GM18907 (cell line): ENCODE data around the gene FXYD7.
"Not testable (repeated sequence)": the region's sequence is repeated elsewhere in the genome, so short reads cannot be mapped to it uniquely, and the experiment has no call there.

Source experiments
- ATAC-seq: cut with Tn5 transposase; IDR thresholded peaks from one replicate; pipeline ENCODE4 v1.9.1; 2021; ENCODE audit warnings: mild to moderate bottlenecking, moderate library complexity; ENCODE audit not compliant: unreplicated experiment

FXYD7 gene, protein sequence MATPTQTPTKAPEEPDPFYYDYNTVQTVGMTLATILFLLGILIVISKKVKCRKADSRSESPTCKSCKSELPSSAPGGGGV

GRCh38 chr19:35143231-35143715, at the start of gene FXYD7:
Gene FXYD7 (plus strand): TSS chr19:35143255. CDS start chr19:35143334, 79 bp downstream.
- no peak for ATAC-seq

DNA sequence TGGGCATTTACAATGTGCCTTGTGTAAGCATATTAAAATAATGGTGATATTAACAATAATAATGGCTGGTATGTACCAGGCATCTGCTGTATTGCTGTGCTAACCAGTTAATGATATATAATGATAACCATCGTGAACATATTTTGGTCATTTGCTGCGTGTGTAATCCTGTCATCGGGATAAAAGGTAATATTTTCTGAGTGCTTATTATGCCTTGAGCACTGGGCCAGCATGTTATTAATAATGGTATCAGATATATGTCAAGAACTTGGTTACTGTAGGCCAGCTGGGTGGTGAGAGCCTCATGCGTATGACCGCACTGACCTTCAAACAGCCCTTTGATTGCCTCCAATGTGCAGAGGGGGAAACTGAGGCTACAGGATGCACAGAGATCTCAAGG, 49.6 kb upstream of the FXYD7 start:
- ATAC-seq, result no peak

- ATAC-seq, result no peak
These were observed 49.0 kb upstream of the FXYD7 start for GRCh38 chr19:35093941-35094647.

DNA sequence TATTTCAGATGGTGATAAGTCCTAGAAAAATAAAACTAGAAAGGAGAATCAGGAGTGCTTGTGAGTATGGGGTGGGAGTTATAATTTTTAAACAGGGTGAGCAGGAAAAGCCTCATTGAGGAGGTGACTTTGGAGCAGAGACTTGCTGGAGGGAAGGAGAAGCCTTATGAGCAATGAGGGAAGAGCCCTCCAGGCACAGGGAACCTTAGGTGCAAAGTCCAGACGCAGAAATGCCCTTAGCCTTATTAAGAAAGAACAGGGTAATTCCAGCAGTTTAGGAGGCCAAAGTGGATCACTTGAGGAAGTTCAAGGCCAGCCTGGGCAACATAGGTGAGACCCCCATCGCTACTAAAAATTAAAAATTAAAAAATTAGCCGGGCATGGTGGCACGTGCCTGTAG, 48.4 kb upstream of the FXYD7 start:
- ATAC-seq, result no peak

GRCh38 chr19:35095667-35096368, 47.2 kb upstream of the FXYD7 start:
- no peak for ATAC-seq

GRCh38 chr19:35098413-35099049, 44.5 kb upstream of the FXYD7 start:
- no peak for ATAC-seq

DNA sequence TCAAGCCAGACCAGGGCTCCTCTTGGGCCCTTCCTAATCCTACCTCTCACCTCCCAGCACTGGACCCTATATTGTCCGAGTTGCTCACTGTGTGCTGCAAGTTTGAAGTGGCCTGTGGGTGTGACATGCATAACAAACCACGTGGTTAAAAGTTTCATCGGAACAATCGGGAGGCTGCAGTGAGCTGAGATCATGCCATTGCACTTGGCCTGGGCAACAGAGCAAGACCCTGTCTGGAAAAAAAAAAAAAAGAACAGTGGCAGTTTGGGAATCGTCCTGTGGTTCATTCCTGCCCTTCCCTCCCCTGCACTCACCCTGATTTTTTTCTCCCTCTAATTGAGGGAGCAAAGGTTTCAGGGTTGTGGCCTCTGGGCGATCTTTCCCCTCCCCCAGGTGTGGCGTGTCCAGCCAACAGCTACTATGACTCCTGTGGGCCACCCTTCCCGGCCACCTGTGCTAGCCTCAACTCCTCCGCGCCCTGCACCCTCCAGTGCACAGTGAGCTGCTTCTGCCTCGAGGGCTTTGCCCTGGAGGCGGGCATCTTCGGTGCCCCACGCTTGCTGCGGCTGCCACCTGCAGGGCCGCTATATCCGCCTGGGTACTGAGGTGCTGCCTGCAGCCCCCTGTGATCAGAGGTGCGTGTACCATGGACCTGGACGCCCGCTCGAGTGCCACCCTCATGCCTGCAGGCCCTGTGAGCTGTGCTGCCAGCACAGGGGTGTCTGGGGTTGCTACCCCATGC, 43.7 kb upstream of the FXYD7 start:
- ATAC-seq, result no peak

- no peak for ATAC-seq
These were observed 43.2 kb upstream of the FXYD7 start for GRCh38 chr19:35099897-35100275.

DNA sequence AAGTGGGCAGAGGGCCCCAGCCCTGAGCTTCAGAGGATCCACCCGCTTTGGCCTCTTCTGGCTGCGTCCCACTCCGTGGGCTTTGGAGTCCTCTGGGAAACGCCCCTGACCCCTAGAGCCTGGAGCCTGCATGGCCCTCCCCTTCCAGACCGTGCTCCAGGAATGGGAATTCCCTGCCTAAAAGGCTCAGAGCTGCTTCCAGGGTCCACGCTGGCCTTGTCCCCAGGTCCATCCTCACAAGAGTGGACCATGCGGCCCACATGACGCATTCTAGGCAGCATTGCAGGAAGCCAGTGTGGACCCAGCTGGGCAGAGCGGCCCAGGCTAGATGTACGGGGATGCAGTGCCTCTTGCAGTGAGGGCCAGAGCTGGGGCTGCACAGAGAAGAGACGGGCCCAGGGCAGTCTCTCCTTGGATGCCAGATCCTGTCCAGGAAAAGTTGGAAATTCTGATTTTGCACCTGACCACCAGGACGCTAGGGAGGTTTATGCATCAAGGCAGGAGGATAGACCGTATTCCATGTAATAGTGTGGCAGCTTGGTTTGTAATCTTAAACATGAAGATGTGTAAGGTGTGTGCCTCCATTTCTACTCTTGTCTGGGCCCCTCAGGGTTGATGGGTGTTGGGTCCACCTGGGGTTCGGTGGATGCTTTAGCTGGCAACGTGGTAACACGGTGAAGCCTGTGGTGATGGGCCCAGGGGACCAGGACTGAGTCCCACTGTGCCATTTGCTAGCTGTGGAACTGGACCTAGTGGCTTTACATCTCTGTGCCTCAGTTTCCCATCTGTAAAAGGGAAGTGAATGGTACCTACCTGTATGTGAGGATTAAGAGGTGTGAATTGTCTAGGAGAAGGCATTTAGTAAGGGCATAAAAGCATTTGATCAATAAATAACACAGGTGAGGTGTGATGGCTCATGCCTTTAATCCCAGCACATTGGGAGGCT, 42.2 kb upstream of the FXYD7 start:
- ATAC-seq, result no peak

DNA sequence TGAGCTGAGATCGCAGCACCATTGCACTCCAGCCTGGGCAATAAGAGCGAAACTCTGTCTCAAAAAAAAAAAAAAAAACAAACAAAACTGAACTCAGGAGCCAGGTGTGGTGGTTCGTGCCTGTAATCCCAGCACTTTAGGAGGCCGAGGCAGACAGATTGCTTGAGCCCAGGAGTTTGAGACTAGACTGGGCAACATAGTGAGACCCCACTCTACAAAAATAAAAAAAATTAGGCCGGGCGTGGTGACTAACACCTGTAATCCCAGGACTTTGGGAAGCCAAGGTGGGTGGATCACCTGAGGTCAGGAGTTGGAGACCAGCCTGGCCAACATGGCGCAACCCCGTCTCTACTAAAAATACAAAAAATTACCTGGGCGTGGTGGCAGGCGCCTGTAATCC, 41.1 kb upstream of the FXYD7 start:
- not testable (repeated sequence) for ATAC-seq

DNA sequence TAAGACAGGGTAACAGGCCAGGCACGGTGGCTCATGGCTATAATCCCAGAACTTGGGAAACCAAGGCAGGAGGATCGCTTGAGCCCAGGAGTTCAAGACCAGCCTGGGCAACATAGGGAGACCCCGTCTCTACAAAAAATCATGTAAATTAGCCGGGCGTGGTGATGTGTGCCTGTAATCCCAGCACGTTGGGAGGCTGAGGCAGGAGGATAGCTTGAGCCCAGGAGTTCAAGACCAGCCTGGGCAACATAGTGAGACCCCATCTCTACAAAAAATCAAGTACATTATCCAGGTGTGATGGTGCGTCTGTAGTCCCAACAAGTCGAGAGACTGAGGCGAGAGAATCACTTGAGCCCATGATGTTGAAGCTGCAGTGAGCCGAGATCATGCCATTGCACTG, 39.4 kb upstream of the FXYD7 start:
- ATAC-seq, result not testable (repeated sequence)

DNA sequence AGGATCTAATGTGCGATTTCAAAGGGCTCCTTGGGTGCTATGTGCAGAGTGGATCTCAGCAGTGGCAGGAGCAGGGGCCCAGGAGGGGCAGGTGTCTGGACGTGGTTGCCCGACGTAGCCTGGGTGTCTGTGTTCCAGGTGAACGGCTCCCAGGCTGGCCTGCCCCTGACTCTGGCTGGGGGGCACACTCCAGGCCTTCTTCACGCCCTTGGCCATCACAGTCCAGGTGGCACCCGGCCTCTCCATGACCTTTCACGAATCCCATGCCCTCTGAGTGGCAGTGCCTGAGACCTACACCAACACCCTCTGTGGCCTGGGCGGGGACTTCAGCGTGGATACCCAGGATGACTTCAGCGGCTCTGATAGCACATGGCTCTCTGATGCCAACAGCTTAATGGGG, 38.7 kb upstream of the FXYD7 start:
- no peak for ATAC-seq

GRCh38 chr19:35105047-35105410, 38.0 kb upstream of the FXYD7 start:
- ATAC-seq, result no peak

- ATAC-seq, result no peak
These were observed 37.4 kb upstream of the FXYD7 start for GRCh38 chr19:35105411-35106290.

GRCh38 chr19:35106291-35106583, 36.8 kb upstream of the FXYD7 start:
- ATAC-seq, result no peak

GRCh38 chr19:35106898-35107541, 36.0 kb upstream of the FXYD7 start:
- no peak for ATAC-seq

DNA sequence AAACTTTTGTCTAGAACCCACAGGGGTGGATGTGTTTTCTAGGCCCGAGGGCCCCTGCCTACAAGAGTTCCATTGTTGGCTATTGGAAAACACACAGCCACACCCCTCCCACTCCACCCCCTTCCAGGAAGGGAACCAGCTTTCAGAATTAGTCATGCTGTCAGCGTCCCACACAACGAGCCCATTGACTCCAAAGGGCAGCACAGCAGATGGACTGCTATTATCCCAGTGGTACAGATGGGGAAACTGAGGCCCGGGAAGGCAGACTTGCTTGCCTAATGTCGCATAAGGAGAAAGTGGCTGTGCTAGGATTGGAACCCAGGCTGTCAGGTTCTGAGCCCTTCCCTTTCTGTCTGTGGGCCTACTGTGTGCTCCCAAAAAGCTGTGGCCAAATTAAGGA, 35.5 kb upstream of the FXYD7 start:
- ATAC-seq, result no peak

DNA sequence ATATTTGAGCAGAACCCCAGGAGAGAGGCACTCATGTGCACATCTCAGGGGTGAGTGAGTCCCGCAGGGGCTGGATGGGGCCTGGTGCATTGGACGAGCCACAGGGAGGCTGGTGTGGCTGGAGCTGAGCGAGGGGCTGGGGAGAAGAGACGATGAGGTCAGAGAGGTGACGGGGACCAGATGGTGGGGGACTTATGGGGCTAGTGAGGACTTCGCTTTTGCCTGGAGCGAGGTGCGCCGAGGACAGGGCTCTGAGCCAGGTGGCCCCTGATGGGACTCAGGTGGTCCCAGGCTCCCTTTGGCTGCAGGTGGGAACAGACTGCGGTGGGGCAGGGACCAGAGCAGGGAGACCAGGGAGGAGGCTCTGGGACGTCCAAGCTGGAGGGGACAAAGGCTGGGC, 34.3 kb upstream of the FXYD7 start:
- no peak for ATAC-seq
